RPMI7951 (cell line): ENCODE measurements around the gene PER3. TPM values are rescaled to one million over a fixed set of nuclear protein-coding genes. Genes with fewer than 3 reads are reported as not detected.
A peak's percentile ranks its signal among the peaks of the same experiment; 100 is the strongest.

ENCODE experiments used
- DNase-seq: peaks from one replicate; pipeline ENCODE4 v3.0.0-alpha.2; 2012; ENCODE audit warnings: low read depth
- total RNA-seq: library from RNA; depleted of rRNA; stranded (reverse); fragments of >200 nt; shearing (Covaris generic); gene quantifications from 2 replicates; pipeline ENCODE4 v1.2.3, GENCODE V29; 2014

The PER3 gene
- total RNA-seq, 1 experiment from 2014 or later: 14.9 TPM

DNA sequence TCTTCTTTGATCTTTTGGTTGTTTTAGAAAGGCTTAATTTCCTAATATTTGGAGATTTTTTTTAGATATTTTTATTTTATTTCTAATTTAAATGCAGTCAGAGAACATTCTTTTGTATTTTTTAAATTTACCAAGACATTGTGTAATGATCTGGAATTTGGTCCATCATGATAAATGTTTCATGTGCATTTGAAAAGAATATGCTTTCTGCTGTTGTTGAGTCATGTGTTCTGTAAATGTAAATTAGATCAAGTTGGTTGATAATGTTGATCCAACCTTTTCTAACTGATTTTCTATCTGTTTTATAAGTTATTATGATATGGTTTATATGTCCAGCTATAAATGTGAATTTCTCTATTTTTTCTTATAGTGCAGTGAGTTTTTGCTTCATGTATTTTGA is 48.9 kb downstream of the PER3 start:
- no peak for DNase-seq

DNA sequence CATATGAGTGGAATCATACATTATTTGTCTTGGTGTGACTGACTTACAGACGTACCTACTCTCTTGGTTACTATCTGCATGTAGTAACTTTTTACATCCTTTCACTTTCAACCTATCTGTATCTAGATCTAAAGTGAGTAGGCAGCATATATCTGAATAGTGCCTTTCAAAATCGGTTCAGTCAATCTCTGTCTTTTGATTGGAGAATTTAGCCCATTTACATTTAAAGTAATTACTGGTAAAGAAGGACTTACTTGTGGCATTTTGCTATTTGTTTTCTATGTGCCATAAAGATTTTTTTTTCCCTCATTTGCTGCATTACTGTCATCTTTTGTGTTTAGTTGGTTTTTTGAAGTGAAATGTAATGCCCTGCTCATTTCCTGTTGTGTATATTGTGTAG is 54.6 kb downstream of the PER3 start:
- no peak for DNase-seq

DNA sequence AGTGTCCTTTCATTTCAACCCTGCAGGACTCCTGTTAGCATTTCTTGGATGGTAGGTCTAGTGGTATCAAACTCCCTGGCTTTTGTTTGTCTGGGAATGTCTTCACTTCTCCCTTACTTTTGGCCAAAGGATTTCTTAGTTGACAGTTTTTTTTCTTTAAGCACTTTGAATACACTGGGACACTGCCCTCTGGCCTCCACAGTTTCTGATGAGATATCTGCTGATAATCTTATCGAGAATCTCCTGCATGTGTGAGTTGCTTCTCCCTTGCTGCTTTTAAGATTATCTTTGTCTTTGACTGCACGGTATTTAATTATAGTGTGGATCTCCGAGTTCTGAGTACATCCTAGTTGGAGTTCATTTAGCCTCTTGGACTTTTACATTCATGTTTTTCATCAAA is 55.4 kb downstream of the PER3 start:
- no peak for DNase-seq

DNA sequence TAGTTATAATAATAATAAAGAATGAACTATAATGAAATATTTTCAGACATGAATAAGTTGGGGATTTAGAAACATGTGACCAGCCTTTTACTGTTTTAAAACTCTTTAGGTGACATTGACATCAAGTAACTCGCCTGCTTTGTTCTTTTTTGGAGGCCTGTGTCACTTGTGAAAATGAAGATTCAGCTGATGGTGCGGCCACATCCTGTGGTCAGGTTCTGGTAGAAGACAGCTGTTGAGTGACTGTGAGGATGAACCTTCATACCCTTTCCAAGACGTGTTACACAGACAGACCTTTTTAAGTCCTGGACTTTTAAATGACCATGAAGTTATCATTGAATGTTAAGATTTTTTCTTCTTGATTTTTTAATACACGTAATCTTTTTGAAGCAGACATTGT is 58.4 kb downstream of the PER3 start:
- no peak for DNase-seq

DNA sequence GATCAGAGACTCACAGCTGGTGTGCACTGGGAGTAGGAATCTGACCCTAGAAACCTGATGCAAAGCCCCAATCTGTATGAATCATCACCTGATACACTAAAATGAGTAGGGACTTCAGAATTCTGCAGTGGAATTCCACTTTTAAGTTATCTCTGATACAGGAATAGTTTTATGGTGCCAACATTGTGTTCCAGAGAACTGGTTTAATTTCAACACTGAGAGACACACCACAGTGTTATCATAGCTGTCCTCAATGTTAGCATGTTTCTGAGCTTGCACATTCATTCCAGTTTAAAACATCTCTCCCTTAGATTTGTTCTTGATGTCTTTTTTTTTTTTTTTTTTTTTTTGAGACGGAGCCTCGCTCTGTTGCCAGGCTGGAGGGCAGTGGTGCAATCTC is 61.7 kb downstream of the PER3 start:
- no peak for DNase-seq

DNA sequence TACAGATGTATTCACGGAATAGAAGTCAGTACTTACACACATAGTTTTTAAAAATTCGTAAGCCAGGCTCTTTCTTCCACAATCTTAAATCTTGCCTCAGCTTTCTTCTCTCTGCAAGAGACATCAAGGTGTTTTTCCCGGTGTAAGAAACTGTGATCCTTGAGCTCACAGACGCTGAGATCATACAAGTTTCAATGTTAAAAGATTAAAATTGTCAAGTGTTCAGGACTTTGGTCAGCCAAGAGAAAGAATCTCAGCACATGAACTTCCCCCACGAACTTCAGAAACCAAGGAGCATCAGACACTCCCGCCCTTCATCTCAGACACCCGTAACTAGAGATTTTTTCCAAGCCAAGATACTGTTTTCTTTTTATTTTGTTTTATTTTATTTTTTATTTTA is 62.6 kb downstream of the PER3 start:
- DNase-seq: no peak

DNA sequence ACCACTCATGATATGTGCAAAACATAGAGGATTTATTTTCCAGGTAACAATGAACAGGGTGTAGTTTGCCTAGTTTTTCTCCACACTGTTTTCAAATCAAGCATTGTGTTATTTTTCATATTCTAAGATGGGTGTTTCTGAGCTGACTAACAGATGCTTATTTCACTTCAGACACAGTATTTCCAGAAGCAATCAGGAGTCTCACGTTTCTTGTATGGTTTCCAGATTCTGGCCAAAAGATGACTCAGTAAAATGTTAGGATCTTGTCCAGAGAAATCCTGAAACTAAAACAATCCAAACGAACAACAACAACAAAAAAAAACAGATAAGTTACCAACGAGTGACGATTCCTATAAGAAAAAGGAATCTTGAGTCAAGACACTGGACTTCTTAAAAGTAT is 63.5 kb downstream of the PER3 start:
- peak; percentile 61 for DNase-seq

DNA sequence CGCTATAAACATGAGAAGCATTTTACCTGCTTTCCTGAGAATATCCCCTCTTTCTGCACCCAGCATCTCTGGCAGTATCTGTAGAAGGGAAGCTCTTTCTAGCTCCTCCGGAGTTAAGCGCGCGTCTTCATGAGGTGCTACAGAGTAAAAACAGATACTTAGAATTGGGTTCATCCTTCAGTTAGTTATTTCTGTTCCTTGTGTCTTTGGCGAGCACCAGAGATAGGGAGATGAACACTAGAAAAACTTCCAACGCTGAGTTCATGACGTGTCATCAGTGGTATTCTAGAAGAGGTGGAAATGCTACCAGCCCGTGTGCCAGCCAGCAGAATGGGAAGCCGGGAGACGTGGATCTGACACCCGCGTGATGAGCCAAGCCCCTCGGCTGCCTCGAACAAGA is 66.7 kb downstream of the PER3 start:
- no peak for DNase-seq

DNA sequence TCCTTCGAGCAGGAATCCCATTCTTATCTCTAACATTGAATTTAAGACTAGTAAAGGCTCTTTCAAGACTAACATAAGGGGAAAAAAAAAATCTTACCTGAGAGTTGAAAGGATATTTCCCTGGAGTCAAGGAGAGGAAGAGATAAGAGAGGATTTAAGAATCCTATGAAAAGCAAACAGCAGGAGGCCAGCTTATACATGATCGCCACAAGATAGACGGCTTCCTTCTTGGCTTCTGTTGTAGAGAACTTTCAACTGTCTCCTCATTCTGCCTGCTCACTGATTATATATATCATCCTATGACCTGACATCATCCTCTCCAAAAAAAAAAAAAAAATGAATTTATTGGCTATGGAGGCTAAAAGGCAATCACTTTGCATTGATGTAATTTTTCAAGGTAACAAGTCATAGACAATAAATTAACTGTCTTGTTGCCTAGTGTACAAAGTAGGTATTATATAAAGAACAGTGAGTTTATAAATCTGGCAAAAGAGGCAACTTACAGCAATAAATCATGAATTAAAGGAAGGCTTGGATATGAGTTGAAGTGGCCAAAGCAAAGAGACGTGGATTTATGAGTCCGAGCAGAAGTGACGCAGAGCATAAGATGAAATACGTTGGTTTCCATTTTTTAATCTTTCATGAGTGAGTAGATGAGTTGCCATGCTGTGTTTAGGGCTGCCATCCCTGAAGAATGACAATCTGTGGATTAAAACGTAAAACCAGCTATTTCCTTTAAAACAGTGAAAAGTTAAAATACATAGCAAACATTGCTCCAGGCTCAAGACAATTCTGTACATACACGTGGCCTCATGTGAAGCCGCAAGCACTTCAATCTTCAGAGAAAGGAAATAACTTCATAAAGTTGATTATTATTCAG is 69.0 kb downstream of the PER3 start, which contains the start of gene UTS2:
UTS2 (minus strand) TSS at position 262 of the 880 bp plus-strand sequence; CDS start at position 200, 62 bp downstream.
- DNase-seq: no peak

DNA sequence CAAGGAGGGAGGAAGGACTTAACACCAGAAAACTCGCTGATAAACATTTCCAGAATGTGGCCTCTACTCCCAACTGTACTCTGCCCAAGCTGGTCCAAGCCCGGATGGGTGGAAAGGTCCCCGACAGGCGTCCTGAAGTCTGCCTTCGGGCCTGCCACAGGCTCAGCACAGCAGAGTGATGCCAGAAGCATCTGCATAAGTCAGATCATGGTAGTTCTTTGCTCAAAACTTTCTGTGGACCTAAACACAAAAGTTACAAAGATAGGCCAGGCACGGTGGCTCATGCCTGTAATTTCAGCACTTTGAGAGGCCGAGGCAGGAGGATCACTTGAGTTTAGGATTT is 69.6 kb downstream of the PER3 start:
- DNase-seq: no peak

DNA sequence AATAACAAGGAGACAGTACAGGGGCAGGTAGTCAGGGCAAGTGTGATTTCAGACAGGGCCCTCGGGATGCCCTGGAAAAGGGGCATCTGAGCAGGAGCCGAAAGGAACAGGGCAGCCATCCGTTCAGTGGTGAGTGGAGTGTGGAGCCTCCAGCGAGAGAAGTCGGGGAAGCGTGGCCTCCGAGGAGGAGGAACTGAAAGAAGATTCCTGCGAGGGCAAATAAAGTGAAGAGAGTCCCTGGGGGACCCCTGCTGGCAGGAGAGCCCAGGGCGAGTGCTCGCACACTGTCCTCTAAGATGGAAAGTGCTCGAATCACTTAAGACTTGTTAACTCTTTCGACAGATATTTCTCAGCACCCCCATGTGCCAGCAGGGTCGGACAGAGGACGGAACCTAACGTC is 72.3 kb downstream of the PER3 start:
- no peak for DNase-seq

DNA sequence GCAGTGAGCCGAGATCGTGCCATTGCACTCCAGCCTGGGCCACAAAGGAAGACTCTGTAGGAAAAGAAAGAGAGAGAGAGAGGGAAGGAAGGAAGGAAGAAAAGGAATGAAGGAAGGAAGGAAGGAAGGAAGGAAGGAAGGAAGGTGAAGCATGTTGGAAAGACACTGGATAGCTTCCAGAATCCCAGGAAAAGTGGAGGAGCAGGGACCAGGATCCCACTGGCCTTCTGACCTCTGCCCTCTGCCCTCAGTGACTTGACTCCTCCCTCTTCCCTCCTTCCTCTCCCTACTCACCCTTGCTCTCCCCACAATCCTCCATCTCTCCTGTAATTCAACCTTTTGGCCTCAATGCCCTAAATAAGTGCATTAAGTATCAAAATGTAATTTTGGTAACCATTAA is 72.9 kb downstream of the PER3 start:
- DNase-seq: no peak

DNA sequence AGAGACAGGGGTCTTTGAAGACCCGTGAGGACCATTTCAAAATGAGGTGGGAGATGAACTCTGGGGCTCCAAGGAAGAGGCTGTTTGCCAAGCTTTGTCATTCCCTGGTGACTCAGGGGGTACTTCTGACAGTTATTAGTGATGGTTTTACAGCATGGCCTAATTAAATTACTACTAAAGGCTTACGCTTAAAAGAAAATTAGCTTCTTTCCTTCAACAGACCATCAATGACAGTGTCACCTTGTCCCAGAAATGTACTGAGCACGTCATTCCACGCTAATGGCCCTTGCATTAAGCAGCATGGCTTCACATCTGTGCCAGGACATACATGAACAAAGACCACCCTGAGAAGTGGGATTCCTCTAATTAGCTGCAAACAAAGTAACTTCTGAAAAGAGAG is 73.9 kb downstream of the PER3 start:
- no peak for DNase-seq

DNA sequence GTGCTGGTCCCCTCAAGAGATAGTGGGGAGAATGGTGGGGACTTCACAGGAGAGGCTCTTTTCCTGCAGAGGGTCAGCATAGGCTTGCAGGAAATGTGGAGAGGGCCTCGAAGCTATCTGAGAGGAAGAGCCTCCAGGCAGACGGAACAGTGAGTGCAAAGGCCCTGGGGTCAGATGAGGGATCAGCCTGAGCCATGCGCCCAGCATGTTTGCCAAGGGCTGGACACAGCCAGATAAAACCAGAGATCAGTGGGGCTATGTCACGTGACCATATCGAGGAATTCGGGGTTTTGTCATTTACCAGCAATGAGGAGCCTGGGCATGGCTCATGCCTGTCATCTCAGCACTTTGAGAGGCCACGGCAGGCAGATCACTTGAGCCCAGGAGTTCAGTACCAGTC is 75.3 kb downstream of the PER3 start:
- DNase-seq: no peak

DNA sequence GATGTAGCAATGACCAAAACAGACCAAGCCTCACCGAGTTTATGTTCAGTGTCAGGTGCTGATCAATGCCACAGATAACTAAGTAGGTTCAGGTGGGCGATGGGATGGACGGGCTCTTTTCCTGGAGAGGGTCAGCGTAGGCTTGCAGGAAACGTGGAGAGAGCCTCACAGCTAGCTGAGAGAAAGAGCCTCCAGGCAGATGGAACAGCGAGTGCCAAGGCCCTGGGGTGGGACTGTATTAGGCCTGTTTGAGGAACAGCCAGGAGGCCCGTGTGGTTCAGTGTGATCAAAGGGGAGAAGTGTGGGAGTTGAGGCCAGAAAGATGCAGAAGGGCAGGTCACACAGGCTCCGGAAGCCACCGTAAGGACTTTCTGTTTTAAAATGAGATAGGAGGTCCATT is 76.0 kb downstream of the PER3 start:
- DNase-seq: no peak

DNA sequence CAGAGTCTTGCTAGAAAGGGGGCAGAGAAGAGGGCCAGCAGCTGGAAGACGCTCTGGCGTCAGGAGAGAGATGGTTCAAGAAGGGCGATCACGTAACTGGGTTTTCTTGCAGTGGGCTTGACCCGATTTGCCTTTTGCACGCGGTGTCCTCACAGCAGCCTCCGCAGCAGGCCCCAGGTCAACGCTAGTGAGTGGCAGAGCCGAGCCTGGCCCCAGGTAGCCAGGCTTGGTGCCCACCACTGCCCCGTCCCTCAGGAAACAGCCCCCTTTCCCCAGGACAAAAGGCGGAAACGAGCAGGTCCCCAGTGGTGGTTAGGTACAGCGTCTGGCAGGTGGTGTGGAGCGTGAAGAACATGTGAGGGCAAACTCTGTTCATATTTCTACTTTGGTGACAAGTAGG is 77.4 kb downstream of the PER3 start:
- no peak for DNase-seq

DNA sequence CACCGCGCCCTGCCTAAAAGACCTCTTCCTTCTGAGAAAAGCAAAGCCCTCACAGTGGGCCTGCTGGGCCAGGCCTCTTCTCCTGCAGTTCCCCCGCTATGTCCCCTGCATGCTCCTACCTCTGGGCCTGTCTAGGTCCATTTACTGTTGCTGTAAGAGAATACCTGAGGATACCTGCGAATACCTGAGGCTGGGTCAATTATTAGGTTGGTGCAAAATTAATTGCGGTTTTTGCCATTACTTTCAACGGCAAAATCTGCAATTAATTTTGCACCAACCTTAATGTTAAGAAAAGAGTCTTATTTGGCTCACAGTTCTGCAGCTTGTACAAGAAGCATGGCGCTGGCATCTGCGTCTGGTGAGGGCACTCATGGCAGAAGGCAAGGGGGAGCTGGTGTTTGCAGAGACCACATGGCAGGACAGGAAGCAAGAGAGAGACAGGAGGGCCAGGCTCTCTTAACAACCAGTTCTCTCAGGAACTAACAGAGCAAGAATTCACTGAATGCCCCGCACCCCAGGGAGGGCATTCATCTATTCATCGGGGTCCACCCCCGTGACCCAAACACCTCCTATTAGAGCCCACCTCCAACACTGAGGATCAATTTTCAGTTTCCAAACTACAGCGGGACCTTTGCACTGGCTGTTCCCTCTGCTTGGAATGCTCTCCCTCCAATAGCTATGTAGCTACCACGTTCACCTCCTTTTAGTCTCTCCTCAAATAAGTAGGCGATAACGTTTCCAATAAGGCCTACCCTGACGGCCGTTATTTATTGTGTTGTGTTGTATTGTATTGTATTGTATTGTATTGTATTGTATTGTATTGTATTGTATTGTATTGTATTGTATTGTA is 78.3 kb downstream of the PER3 start:
- no peak for DNase-seq

DNA sequence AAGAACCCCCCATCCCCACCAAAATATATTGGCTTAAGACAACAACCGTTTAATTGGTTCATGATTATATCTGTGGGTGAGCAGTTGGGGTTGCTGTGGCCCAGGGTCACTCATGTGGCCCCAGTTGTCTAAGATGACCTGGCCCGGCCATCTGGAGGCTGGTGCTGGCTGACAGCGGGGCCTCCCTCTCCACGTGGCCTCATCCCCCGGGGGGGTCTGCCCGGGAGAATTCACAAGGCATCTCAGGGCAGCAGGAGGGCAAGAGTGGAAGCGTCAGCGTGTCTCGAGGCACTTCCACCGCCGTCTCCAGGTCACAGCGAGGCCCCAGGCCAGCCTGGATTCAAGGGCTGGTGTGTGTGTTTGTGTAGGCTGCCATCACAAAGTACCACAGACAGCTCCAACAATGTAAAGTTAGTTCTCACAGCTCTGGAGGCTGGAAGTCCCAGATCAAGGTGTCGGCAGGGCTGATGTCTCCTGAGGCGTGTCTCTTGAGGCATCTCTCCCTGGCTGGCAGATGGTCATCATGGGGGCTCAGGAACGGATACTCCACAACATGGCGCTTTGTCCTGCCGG is 79.8 kb downstream of the PER3 start:
- no peak for DNase-seq

DNA sequence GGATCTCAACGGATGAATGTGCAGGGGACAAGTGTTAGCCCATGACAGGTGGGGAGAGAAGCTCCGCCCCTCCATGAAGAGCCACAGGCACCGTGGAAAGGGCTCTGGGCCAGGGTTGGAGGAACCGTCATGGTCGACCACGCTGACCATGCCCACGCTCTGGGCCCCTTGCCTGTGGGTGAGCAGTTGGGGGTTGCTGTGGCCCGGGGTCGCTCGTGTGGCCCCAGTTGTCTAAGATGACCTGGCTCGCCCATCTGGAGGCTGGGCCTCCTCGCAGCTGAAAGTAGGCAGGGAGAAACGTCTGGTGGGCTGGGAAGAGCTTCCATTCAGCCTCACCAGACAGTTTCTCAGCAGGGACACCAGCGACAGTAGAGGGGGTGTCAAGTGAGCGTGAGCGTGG is 81.9 kb downstream of the PER3 start:
- DNase-seq: no peak

DNA sequence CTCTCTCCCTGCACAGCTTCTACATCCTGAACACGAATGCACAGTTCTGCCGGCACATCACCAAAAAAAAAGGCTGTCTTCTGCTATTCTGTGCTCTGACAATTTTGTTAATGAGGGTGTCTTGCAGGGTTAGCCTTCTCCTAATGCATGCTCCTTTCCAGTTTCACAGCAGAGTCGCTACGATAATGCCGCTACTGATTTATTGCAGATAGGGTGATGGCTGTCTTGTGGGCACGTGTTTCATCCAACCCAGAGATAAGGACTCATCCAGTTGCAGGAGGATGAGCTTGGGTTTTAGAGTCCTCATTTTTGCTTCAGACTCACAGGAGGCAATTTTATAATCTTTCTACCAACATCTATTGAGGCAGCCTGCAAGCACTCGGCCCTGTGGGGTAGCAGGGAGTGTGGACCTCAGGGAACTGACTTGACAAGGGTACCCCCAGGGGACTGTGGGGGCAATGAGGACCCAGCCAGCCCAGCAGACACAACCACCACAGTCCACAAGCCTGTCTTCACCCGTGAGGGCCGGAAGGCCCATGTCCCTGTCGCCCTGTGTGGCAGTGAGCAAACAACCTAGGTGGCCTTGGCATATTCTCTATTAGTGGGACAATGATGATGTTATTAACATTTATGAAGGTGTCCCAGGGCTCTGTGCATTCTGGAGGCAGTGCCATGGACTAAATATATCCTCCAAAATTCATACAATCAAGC is 84.1 kb downstream of the PER3 start:
- no peak for DNase-seq

DNA sequence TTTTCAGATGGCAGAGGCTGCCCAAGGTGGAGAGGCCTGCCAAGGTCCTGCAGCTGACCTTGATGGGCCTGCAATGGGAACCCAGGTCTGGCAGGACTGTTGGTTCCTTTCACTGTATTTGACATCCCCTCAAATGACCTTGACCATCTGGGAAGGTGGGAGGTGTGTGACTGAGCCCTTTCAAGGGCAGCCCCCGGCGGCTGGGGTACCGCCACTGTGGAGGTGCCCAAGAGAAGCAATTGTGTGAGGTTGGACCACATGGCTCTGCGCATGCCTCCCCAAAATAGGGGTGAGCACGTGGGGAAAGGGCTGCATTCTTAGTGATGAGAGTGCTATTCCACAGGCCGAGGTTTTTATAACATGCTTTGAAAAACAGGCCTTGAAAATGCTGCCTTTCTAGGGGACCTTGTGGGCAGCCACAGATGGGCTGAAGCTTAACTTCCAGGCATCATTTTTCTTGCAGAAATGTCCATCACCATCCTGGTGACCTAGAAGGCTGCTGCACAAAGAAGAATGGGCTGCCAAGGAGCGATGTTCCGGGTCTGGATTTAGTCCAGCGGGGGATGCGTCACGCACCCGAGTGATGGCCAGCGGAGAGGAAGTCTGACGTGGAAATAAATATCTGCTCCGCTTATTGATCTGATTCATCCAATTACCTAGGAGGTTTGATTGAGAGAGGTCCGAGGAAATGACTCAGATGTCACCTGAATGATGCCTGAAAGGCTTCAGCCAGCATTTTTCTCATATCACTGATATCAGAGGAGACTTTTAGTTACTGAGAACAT is 85.2 kb downstream of the PER3 start:
- DNase-seq: peak; percentile 9
